NCI-H2227 (cell line): ENCODE results near the gene FAM180A.
"Not testable (repeated sequence)": the region's sequence is repeated elsewhere in the genome, so short reads cannot be mapped to it uniquely, and the experiment has no call there.

Source experiments
- DNase-seq: peaks from one replicate; lab custom pipeline; 2025; ENCODE audit not compliant: unreplicated experiment; lab: John Stamatoyannopoulos, UW

The FAM180A gene

GRCh38 chr7:135715055-135715522, 33.5 kb downstream of the FAM180A start:
- no peak for DNase-seq

- DNase-seq: peak; percentile 27
Measured at GRCh38 chr7:135714534-135715009, 34.0 kb downstream of the FAM180A start.

- DNase-seq: no peak
Measured at GRCh38 chr7:135713836-135714470, 34.7 kb downstream of the FAM180A start.

- no peak for DNase-seq
Measured at GRCh38 chr7:135712796-135713195, 35.8 kb downstream of the FAM180A start.

- no peak for DNase-seq
Measured at GRCh38 chr7:135712182-135712782, 36.3 kb downstream of the FAM180A start.

- DNase-seq: no peak
Measured at GRCh38 chr7:135711139-135711469, 37.5 kb downstream of the FAM180A start.

GRCh38 chr7:135710417-135711138, 38.0 kb downstream of the FAM180A start:
- no peak for DNase-seq

- DNase-seq: no peak
Measured at GRCh38 chr7:135709508-135709907, 39.1 kb downstream of the FAM180A start.

GRCh38 chr7:135708041-135708440, 40.6 kb downstream of the FAM180A start:
- no peak for DNase-seq

- no peak for DNase-seq
Measured at GRCh38 chr7:135707570-135707966, 41.0 kb downstream of the FAM180A start.

- DNase-seq: no peak
Measured at GRCh38 chr7:135706858-135707569, 41.6 kb downstream of the FAM180A start.

GRCh38 chr7:135706038-135706742, 42.4 kb downstream of the FAM180A start:
- DNase-seq: no peak

GRCh38 chr7:135704698-135705097, 43.9 kb downstream of the FAM180A start:
- no peak for DNase-seq

- DNase-seq: no peak
Measured at GRCh38 chr7:135704074-135704473, 44.5 kb downstream of the FAM180A start.

GRCh38 chr7:135697276-135698049, 51.1 kb downstream of the FAM180A start:
- DNase-seq: no peak

GRCh38 chr7:135693558-135693957, 55.1 kb downstream of the FAM180A start:
- no peak for DNase-seq

- not testable (repeated sequence) for DNase-seq
Measured at GRCh38 chr7:135692606-135693005, 56.0 kb downstream of the FAM180A start.

GRCh38 chr7:135692055-135692454, 56.6 kb downstream of the FAM180A start:
- DNase-seq: no peak

GRCh38 chr7:135690566-135690965, 58.0 kb downstream of the FAM180A start:
- no peak for DNase-seq

GRCh38 chr7:135687466-135687865, 61.1 kb downstream of the FAM180A start:
- no peak for DNase-seq
